ENCODE results near the gene LRRC52. TPM values are rescaled to one million over a fixed set of nuclear protein-coding genes. Genes with fewer than 3 reads are reported as not detected.

Gene LRRC52
- total RNA-seq, 1 donor from 2014 or later: not detected

DNA sequence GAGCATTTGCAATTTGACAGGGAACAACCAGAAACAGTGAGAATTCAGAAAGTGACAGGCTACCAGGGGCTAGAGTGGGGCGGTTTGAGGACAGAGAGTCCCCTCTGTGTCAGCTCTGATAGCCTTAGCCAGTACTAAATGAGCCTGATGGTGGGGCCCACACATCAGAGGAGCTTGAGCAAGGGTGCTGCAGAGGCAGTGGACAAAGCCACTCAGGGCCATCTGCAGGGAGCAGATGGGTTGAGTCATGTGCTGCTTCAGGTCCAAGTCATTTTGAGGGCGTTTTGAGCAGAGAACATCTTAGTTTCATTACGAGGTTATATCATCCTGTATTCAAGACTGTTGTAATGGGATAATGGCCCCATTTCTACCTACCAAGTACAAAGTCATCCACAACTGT is 7.7 kb downstream of the LRRC52 start:
- H3K4me3 ChIP-seq (ENCODE audit: low read depth, low read length): no peak overlapping the region
- TF ChIP-seq, protein P1, sequence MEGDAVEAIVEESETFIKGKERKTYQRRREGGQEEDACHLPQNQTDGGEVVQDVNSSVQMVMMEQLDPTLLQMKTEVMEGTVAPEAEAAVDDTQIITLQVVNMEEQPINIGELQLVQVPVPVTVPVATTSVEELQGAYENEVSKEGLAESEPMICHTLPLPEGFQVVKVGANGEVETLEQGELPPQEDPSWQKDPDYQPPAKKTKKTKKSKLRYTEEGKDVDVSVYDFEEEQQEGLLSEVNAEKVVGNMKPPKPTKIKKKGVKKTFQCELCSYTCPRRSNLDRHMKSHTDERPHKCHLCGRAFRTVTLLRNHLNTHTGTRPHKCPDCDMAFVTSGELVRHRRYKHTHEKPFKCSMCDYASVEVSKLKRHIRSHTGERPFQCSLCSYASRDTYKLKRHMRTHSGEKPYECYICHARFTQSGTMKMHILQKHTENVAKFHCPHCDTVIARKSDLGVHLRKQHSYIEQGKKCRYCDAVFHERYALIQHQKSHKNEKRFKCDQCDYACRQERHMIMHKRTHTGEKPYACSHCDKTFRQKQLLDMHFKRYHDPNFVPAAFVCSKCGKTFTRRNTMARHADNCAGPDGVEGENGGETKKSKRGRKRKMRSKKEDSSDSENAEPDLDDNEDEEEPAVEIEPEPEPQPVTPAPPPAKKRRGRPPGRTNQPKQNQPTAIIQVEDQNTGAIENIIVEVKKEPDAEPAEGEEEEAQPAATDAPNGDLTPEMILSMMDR (IDR thresholded peaks at IDR 0.05; ENCODE audit: insufficient read depth, low read length, severe bottlenecking): no peak
- no peaks in the 10 kb centered on the region for H3K36me3 ChIP-seq (ENCODE audit: control insufficient read depth, insufficient read depth, low read length)
- DNase-seq (ENCODE audit: low read depth): no peak
- H3K27me3 ChIP-seq (ENCODE audit: control insufficient read depth, insufficient read depth, low read length): peaks cover 2% of the 10 kb centered on the region
- FAIRE-seq: no peak

DNA sequence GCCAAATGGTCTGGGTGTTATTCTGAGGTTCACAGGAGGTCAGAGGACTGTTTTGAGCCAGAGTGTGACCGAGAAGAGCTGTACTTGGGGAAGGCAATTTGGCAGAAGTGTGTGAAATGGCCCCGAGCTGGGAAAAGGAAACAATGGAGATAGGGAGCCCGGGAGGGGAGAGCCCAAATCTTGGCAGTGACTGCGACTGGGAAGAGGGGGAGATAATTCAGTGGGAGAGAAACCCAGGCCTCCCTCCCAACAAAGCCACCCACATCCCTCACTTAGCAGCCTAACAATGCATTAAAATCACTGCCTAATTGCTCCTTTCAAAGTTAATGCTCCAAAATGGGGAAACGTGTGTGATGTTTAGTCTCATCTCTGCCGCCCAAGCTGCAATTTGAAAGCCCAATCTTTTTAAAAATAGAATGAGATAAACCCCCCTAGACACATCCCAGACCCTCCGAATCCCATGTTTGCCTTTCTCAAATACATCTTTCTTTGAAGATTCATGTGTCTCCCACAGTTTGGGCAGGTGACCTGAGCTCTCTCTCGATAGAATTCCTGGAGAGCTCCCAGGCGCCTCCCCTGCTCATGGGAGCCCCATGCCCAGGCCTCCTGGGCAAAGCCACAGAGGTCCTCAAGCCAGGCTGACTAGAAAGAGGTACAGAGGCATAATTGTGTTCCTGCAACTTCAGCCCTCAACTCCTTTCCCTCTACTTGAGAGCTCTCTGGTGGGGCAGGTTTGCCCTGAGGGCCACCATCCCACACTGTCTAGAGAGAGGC is 17.3 kb downstream of the LRRC52 start:
- Histone ChIP-seq H3K4me3 (ENCODE audit: low read depth, low read length) (no peak overlapping the region), H3K36me3 (ENCODE audit: control insufficient read depth, insufficient read depth, low read length) (no peaks in the 10 kb centered on the region), H3K27me3 (ENCODE audit: control insufficient read depth, insufficient read depth, low read length) (no peaks in the 10 kb centered on the region)
- TF ChIP-seq, protein P1 (IDR thresholded peaks at IDR 0.05; ENCODE audit: insufficient read depth, low read length, severe bottlenecking): no peak
- FAIRE-seq (no peak), DNase-seq (ENCODE audit: low read depth) (no peak)

DNA sequence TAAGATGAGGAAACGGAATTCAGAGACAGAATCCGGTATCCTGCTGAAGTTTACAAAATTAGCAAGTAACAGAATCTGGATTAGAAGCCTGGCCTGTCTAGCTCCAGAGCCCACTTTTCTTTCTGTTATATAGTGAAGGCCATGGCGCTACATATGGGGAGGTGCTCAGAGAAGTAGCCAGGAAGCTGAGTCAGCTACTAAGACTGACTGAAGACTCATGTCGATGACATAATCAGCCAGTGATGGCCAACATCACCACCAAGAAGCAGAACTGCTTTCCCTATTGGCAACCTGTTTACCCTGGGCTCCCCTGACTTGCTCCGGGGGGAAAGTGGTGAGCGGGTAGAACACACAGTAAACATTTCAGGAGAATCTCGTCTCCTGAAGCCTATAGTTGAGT is 18.8 kb downstream of the LRRC52 start:
- Histone ChIP-seq H3K27me3 (ENCODE audit: control insufficient read depth, insufficient read depth, low read length) (no peaks in the 10 kb centered on the region), H3K4me3 (ENCODE audit: low read depth, low read length) (no peak overlapping the region), H3K36me3 (ENCODE audit: control insufficient read depth, insufficient read depth, low read length) (no peaks in the 10 kb centered on the region)
- DNase-seq (ENCODE audit: low read depth): peak; percentile 52
- TF ChIP-seq, protein P1 (IDR thresholded peaks at IDR 0.05; ENCODE audit: insufficient read depth, low read length, severe bottlenecking): no peak
- FAIRE-seq: no peak

DNA sequence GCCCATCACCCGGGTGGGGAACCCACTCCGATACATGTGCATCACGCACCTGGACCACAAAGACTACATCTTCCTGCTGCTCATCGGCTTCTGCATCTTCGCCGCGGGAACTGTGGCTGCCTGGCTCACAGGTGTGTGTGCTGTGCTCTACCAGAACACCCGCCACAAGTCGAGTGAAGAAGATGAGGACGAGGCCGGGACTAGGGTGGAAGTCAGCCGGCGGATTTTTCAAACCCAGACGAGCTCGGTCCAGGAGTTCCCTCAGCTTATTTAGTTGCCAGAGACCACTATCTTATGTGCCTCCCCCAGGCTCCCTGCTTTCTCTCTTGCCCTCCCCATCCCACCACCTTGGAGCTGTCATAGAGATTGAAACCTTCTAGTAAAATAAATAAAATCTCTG is 19.8 kb downstream of the LRRC52 start:
- TF ChIP-seq, protein P1 (IDR thresholded peaks at IDR 0.05; ENCODE audit: insufficient read depth, low read length, severe bottlenecking): no peak
- FAIRE-seq (no peak), DNase-seq (ENCODE audit: low read depth) (no peak)
- no peaks in the 10 kb centered on the region for H3K36me3 ChIP-seq (ENCODE audit: control insufficient read depth, insufficient read depth, low read length)
- H3K27me3 ChIP-seq (ENCODE audit: control insufficient read depth, insufficient read depth, low read length): no peaks in the 10 kb centered on the region
- no peak overlapping the region for H3K4me3 ChIP-seq (ENCODE audit: low read depth, low read length)

DNA sequence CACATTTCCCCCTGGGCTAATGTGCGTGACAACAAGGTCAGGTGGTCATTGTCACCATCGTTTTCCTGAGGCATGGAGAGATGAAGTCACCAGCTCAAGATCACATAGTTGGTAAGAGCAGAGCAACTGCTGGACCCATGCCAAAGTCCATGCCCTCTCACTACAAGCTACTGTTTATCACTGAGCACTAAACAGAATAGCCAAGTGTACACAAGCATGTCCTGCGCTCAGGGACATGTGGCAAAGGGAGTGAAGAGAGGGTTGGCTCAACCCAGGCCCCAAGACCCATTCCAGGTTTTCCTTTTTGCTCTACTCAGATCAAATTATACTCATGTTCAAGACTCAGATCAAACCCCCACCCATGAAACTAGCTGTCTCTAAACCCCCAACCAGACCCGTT is 20.8 kb downstream of the LRRC52 start:
- no peaks in the 10 kb centered on the region for H3K36me3 ChIP-seq (ENCODE audit: control insufficient read depth, insufficient read depth, low read length)
- H3K4me3 ChIP-seq (ENCODE audit: low read depth, low read length): no peak overlapping the region
- no peak for DNase-seq (ENCODE audit: low read depth)
- H3K27me3 ChIP-seq (ENCODE audit: control insufficient read depth, insufficient read depth, low read length): no peaks in the 10 kb centered on the region
- FAIRE-seq: peak; percentile 72
- TF ChIP-seq, protein P1 (IDR thresholded peaks at IDR 0.05; ENCODE audit: insufficient read depth, low read length, severe bottlenecking): no peak

All from bronchial epithelial cell (primary cell).